Measurements from ENCODE around the gene ZNF800. TPM values are rescaled to one million over a fixed set of nuclear protein-coding genes. Genes with fewer than 3 reads are reported as not detected.

The ZNF800 gene
- total and polyA plus RNA-seq, 2 donors = 16.3 to 21.8 TPM

DNA sequence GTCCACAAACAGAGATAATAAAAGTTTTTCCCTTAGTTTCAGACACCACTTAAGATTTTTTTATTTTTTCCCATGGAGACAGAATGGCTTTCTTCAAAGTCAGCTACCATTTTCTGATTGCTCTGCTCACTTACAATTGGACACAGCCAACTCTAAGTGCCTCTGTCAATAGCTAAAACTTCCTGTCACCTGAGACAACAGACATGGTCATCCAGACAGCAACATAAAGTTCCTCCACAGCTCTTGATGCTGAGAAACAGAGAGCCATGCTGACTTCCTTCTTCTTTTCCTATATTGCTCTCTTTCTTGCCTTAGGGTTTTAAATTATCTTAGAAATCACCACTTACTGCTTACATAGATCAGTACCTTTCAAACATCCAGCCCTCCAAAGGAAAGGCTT lies 12.0 kb downstream of the ZNF800 start:
- no peak overlapping the region for H3K27ac ChIP-seq (ENCODE audit: low read depth in 1 of 2, low read length in 1 of 2)
- DNase-seq (ENCODE audit: low read depth in 6 of 9, low spot score in 9 of 9) = no peak
- no peaks in the 10 kb centered on the region for H3K9me3 ChIP-seq (ENCODE audit: control insufficient read depth in 2 of 2, insufficient read depth in 1 of 2, low read length in 1 of 2)
- H3K4me1 ChIP-seq (ENCODE audit: control insufficient read depth in 2 of 2, insufficient read depth in 2 of 2, low read length in 2 of 2) = no peaks in the 10 kb centered on the region
- H3K27me3 ChIP-seq (ENCODE audit: control insufficient read depth in 2 of 2, insufficient read depth in 1 of 2, low read length in 1 of 2) = no peaks in the 10 kb centered on the region
- H3K36me3 ChIP-seq (ENCODE audit: control insufficient read depth in 2 of 2, insufficient read depth in 2 of 2, low read length in 1 of 2) = peaks cover 0 to 31% of the 10 kb centered on the region in 2 donors
- H3K4me3 ChIP-seq (ENCODE audit: low read length in 2 of 2) = no peak overlapping the region

DNA sequence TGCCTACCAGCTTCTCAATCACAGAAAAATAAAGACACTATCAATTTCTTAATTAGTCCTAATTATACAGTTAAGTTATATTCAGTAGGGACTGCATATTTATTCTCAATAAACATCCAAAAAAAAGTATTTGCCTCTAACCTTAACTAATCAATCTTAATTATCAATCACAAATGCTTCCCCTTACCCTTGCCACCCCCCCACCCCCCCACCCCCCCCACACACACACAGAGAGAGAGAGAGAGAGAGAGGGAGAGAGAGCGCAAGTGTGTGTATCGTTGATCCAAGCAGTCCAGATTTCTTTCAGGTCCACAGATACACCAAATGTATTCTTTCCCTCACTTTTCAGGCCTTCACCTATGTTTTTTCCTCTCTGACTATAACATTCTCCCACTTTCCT lies 12.9 kb downstream of the ZNF800 start:
- H3K4me3 ChIP-seq (ENCODE audit: low read length in 2 of 2) = no peak overlapping the region
- no peaks in the 10 kb centered on the region for H3K9me3 ChIP-seq (ENCODE audit: control insufficient read depth in 2 of 2, insufficient read depth in 1 of 2, low read length in 1 of 2)
- no peak for DNase-seq (ENCODE audit: low read depth in 6 of 9, low spot score in 9 of 9)
- WGBS = 93% methylated on average over 2 of the region's 2 CpGs
- H3K27ac ChIP-seq (ENCODE audit: low read depth in 1 of 2, low read length in 1 of 2) = no peak overlapping the region
- peaks cover under 1 to 34% of the 10 kb centered on the region in 2 donors for H3K36me3 ChIP-seq (ENCODE audit: control insufficient read depth in 2 of 2, insufficient read depth in 2 of 2, low read length in 1 of 2)
- no peaks in the 10 kb centered on the region for H3K4me1 ChIP-seq (ENCODE audit: control insufficient read depth in 2 of 2, insufficient read depth in 2 of 2, low read length in 2 of 2)
- H3K27me3 ChIP-seq (ENCODE audit: control insufficient read depth in 2 of 2, insufficient read depth in 1 of 2, low read length in 1 of 2) = no peaks in the 10 kb centered on the region

DNA sequence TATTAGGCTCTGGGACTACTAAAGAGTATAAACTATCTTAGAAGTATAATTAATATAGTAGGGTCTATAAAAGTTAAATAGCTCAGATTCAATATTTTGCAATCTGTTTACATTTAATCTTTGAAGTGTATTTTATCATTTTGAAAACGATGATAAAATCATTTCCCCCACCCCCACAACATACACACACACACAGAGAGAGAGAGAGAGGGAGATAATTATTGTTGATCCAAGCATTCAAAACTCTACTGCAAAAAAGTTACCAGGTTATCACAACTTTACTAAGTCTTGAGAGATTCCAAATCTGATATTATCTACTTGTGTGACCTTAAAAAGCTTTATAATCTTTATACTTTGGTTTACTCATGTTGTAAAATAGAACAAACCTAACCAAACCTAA lies 14.0 kb downstream of the ZNF800 start:
- H3K27ac ChIP-seq (ENCODE audit: low read depth in 1 of 2, low read length in 1 of 2) = no peak overlapping the region
- H3K4me1 ChIP-seq (ENCODE audit: control insufficient read depth in 2 of 2, insufficient read depth in 2 of 2, low read length in 2 of 2) = no peaks in the 10 kb centered on the region
- H3K9me3 ChIP-seq (ENCODE audit: control insufficient read depth in 2 of 2, insufficient read depth in 1 of 2, low read length in 1 of 2) = no peaks in the 10 kb centered on the region
- 89% methylated on average over 1 of the region's 1 CpG for whole genome bisulfite sequencing
- H3K27me3 ChIP-seq (ENCODE audit: control insufficient read depth in 2 of 2, insufficient read depth in 1 of 2, low read length in 1 of 2) = no peaks in the 10 kb centered on the region
- no peak for DNase-seq (ENCODE audit: low read depth in 6 of 9, low spot score in 9 of 9)
- no peak overlapping the region for H3K4me3 ChIP-seq (ENCODE audit: low read length in 2 of 2)
- H3K36me3 ChIP-seq (ENCODE audit: control insufficient read depth in 2 of 2, insufficient read depth in 2 of 2, low read length in 1 of 2) = peaks cover 4 to 45% of the 10 kb centered on the region in 2 donors

DNA sequence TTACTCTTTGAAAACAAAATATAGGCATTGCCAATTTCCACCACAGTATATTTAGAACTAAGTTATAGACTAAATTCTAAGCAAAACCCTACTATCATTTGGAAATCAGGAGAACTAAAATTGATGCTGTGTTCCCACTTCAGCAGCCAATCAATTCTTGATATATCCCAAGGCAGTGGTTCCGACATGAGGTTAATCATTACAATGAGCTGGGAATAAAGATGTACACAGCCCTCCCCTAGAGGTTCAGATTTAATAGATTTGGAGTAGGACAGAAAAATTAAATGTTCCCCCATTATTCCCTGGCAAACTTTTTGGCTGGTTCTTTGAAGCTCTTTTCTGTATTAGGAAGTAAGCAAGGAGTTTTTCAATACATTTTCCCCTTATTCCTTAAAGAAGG lies 15.1 kb downstream of the ZNF800 start:
- Histone ChIP-seq H3K36me3 (ENCODE audit: control insufficient read depth in 2 of 2, insufficient read depth in 2 of 2, low read length in 1 of 2) (peaks cover 4 to 42% of the 10 kb centered on the region in 2 donors), H3K27ac (ENCODE audit: low read depth in 1 of 2, low read length in 1 of 2) (no peak overlapping the region), H3K4me1 (ENCODE audit: control insufficient read depth in 2 of 2, insufficient read depth in 2 of 2, low read length in 2 of 2) (no peaks in the 10 kb centered on the region), H3K9me3 (ENCODE audit: control insufficient read depth in 2 of 2, insufficient read depth in 1 of 2, low read length in 1 of 2) (no peaks in the 10 kb centered on the region), H3K27me3 (ENCODE audit: control insufficient read depth in 2 of 2, insufficient read depth in 1 of 2, low read length in 1 of 2) (no peaks in the 10 kb centered on the region), H3K4me3 (ENCODE audit: low read length in 2 of 2) (no peak overlapping the region)
- 0% methylated on average over 1 of the region's 1 CpG for WGBS
- DNase-seq (ENCODE audit: low read depth in 6 of 9, low spot score in 9 of 9) = no peak

DNA sequence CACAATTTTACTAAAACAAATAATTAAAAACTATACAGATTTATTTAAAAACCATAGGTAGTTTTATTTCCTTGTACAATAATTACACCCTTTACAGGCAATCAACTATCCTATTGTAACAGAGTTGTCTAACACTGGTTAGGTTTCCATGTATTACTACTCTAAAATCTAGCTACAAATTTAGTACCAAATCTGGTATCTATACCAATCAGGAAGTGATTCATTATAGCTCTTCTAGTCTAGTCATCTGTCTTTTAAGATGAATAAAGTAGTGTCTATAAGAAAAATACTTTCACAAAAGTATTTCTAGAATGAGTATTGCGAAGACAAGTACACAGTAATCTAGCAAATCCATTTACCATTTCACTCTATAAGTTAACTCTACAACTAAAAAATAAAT lies 16.9 kb downstream of the ZNF800 start:
- no peaks in the 10 kb centered on the region for H3K27me3 ChIP-seq (ENCODE audit: control insufficient read depth in 2 of 2, insufficient read depth in 1 of 2, low read length in 1 of 2)
- no peaks in the 10 kb centered on the region for H3K9me3 ChIP-seq (ENCODE audit: control insufficient read depth in 2 of 2, insufficient read depth in 1 of 2, low read length in 1 of 2)
- H3K4me1 ChIP-seq (ENCODE audit: control insufficient read depth in 2 of 2, insufficient read depth in 2 of 2, low read length in 2 of 2) = no peaks in the 10 kb centered on the region
- H3K27ac ChIP-seq (ENCODE audit: low read depth in 1 of 2, low read length in 1 of 2) = no peak overlapping the region
- 98% methylated on average over 1 of the region's 1 CpG for WGBS
- H3K4me3 ChIP-seq (ENCODE audit: low read length in 2 of 2) = no peak overlapping the region
- peaks cover 4 to 39% of the 10 kb centered on the region in 2 donors for H3K36me3 ChIP-seq (ENCODE audit: control insufficient read depth in 2 of 2, insufficient read depth in 2 of 2, low read length in 1 of 2)
- no peak for DNase-seq (ENCODE audit: low read depth in 6 of 9, low spot score in 9 of 9)

DNA sequence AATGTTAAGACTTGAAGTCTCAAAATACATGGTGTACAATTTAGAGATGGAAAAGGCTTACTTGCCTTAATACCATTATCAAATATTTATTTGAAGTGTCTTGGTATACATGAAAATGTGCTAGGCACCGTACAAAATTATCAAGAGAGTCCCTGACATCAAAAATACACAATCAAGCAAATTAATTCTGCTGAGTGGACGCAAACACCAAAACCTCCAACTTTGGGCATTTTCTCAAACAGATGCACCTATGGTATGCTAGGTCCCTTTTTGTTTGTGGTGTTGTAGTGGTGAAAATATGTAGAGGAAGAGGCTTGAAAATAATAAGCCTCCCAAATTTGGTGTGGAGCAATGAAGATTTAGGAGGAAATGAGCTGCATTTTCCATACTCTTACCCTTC lies 24.8 kb downstream of the ZNF800 start:
- no peak for DNase-seq (ENCODE audit: low read depth in 6 of 9, low spot score in 9 of 9)
- peaks cover 0 to 37% of the 10 kb centered on the region in 2 donors for H3K36me3 ChIP-seq (ENCODE audit: control insufficient read depth in 2 of 2, insufficient read depth in 2 of 2, low read length in 1 of 2)

DNA sequence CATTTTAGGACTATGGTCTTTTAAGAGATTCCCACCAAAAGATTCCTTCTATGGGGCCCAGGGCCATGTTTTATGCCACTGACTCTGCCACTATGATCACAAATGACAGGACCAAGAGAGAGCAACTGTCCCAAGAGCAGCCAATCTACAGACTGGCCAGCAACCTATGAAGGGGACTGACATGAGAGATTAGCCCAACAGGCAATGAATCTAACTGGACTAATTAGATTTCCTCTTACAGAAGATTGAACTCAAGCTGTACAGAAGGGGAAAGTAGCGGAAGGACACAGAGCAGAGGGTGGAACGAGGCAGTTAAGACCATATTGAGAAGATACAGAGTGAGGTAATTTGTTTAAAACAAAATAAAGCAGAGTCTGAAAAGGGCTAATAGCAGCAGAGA lies 25.8 kb downstream of the ZNF800 start:
- no peak overlapping the region for H3K27ac ChIP-seq (ENCODE audit: low read depth in 1 of 2, low read length in 1 of 2)
- 99% methylated on average over 2 of the region's 2 CpGs for WGBS
- H3K4me1 ChIP-seq (ENCODE audit: control insufficient read depth in 2 of 2, insufficient read depth in 2 of 2, low read length in 2 of 2) = no peaks in the 10 kb centered on the region
- no peak overlapping the region for H3K4me3 ChIP-seq (ENCODE audit: low read length in 2 of 2)
- no peaks in the 10 kb centered on the region for H3K9me3 ChIP-seq (ENCODE audit: control insufficient read depth in 2 of 2, insufficient read depth in 1 of 2, low read length in 1 of 2)
- no peak for DNase-seq (ENCODE audit: low read depth in 6 of 9, low spot score in 9 of 9)
- no peaks in the 10 kb centered on the region for H3K27me3 ChIP-seq (ENCODE audit: control insufficient read depth in 2 of 2, insufficient read depth in 1 of 2, low read length in 1 of 2)
- peaks cover 0 to 37% of the 10 kb centered on the region in 2 donors for H3K36me3 ChIP-seq (ENCODE audit: control insufficient read depth in 2 of 2, insufficient read depth in 2 of 2, low read length in 1 of 2)

More for the DNA sequence above, 24.8 kb downstream of the ZNF800 start:
- no peaks in the 10 kb centered on the region for H3K4me1 ChIP-seq (ENCODE audit: control insufficient read depth in 2 of 2, insufficient read depth in 2 of 2, low read length in 2 of 2)
- WGBS = 97% methylated on average over 2 of the region's 2 CpGs
- no peaks in the 10 kb centered on the region for H3K9me3 ChIP-seq (ENCODE audit: control insufficient read depth in 2 of 2, insufficient read depth in 1 of 2, low read length in 1 of 2)
- no peaks in the 10 kb centered on the region for H3K27me3 ChIP-seq (ENCODE audit: control insufficient read depth in 2 of 2, insufficient read depth in 1 of 2, low read length in 1 of 2)
- H3K4me3 ChIP-seq (ENCODE audit: low read length in 2 of 2) = no peak overlapping the region
- H3K27ac ChIP-seq (ENCODE audit: low read depth in 1 of 2, low read length in 1 of 2) = no peak overlapping the region

DNA sequence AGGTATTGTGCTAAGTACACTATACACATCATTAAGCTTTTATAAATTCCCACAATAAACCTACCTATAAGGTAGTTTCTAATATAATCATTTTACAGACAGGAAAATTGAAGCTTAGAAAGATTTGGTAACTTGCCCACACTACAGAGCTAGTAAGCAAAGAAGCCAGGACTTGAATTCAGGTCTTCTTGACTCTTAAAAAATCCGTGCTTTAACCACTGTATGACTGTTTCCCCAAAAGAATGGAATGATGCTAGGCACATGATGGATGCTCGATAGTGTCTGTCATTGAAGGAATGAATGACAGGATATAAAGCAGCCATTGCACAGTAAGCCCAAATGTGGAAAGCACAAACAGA lies 26.6 kb downstream of the ZNF800 start:
- no peak overlapping the region for H3K27ac ChIP-seq (ENCODE audit: low read depth in 1 of 2, low read length in 1 of 2)
- H3K4me1 ChIP-seq (ENCODE audit: control insufficient read depth in 2 of 2, insufficient read depth in 2 of 2, low read length in 2 of 2) = no peaks in the 10 kb centered on the region
- no peak overlapping the region for H3K4me3 ChIP-seq (ENCODE audit: low read length in 2 of 2)
- no peak for DNase-seq (ENCODE audit: low read depth in 6 of 9, low spot score in 9 of 9)
- WGBS = 97% methylated on average over 2 of the region's 2 CpGs
- peaks cover 4 to 38% of the 10 kb centered on the region in 2 donors for H3K36me3 ChIP-seq (ENCODE audit: control insufficient read depth in 2 of 2, insufficient read depth in 2 of 2, low read length in 1 of 2)
- H3K27me3 ChIP-seq (ENCODE audit: control insufficient read depth in 2 of 2, insufficient read depth in 1 of 2, low read length in 1 of 2) = no peaks in the 10 kb centered on the region
- H3K9me3 ChIP-seq (ENCODE audit: control insufficient read depth in 2 of 2, insufficient read depth in 1 of 2, low read length in 1 of 2) = no peaks in the 10 kb centered on the region

DNA sequence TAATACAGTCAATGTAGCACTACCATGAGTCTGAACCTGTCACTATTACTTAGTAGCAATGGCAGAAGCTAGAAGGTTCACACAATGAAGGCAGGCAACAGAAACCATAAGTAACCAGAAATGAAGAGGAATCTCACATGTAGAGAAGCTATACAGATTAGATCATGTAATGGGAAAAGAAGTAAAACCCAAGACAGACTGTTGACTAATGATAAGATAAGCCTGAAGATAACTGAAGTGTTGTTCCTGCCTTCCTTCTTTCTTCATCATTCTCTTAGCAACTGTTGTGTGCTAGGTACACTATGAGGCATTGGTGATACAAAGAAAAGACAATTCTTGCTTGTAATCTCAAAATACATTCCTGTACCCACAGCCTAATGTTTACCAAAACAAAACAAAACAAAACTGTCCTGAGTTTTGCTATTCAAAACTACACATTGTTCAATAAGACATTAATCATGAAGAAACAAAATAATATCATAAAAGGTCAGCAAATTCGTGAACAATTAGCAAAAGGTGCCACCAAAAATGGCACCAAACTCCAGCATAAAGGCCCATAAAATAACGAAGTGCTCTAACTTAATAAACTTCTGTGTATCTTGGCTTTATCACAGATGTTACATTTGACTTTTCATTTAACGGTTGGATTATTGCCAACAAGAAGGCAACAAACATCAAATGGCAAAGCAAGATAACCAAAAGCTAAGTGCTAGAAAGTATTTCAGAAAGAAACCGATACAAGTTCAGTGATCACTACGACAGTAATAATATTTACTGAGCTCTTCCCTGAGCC lies 27.1 kb downstream of the ZNF800 start:
- H3K4me1 ChIP-seq (ENCODE audit: control insufficient read depth in 2 of 2, insufficient read depth in 2 of 2, low read length in 2 of 2) = no peaks in the 10 kb centered on the region
- WGBS = over 99% methylated on average over 5 of the region's 5 CpGs
- no peaks in the 10 kb centered on the region for H3K9me3 ChIP-seq (ENCODE audit: control insufficient read depth in 2 of 2, insufficient read depth in 1 of 2, low read length in 1 of 2)
- no peak overlapping the region for H3K27ac ChIP-seq (ENCODE audit: low read depth in 1 of 2, low read length in 1 of 2)
- no peak for DNase-seq (ENCODE audit: low read depth in 6 of 9, low spot score in 9 of 9)
- no peak overlapping the region for H3K4me3 ChIP-seq (ENCODE audit: low read length in 2 of 2)
- H3K36me3 ChIP-seq (ENCODE audit: control insufficient read depth in 2 of 2, insufficient read depth in 2 of 2, low read length in 1 of 2) = peaks cover 6 to 41% of the 10 kb centered on the region in 2 donors
- no peaks in the 10 kb centered on the region for H3K27me3 ChIP-seq (ENCODE audit: control insufficient read depth in 2 of 2, insufficient read depth in 1 of 2, low read length in 1 of 2)

All from thymus (tissue), 11 donors.